ENCODE data around the gene DDT. TPM values are rescaled to one million over a fixed set of nuclear protein-coding genes. Genes with fewer than 3 reads are reported as not detected.
"Not testable (repeated sequence)": the region's sequence is repeated elsewhere in the genome, so short reads cannot be mapped to it uniquely, and the experiment has no call there.

DDT gene
- total RNA-seq, 1 donor from 2014 or later = 184 TPM

GRCh38 chr22:23952794-23953405, 21.3 kb downstream of the DDT start:
- DNase-seq (ENCODE audit: low read depth, low spot score) = not testable (repeated sequence)

DNA sequence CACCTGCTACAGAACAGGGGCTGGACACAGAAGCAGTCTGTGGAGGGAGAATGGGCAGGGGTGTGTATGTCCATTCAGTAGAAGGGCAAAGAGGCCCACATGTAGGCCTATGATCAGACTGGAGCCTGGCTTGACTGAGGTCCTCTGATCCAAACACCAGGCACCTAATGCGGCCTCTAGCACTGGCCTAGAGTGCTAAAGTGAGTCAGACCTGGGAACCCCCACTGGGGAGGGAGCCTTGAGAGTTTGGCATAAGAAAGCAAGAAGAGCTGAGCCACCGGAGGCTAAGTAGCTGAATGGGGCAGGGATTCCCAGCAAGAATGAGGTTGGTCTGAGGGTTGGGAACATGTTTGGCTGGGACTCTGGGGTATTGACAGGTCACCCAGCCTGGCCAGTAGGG, 22.9 kb downstream of the DDT start:
- DNase-seq (ENCODE audit: low read depth, low spot score) = not testable (repeated sequence)

GRCh38 chr22:23949764-23950163, 24.5 kb downstream of the DDT start:
- not testable (repeated sequence) for DNase-seq (ENCODE audit: low read depth, low spot score)

DNA sequence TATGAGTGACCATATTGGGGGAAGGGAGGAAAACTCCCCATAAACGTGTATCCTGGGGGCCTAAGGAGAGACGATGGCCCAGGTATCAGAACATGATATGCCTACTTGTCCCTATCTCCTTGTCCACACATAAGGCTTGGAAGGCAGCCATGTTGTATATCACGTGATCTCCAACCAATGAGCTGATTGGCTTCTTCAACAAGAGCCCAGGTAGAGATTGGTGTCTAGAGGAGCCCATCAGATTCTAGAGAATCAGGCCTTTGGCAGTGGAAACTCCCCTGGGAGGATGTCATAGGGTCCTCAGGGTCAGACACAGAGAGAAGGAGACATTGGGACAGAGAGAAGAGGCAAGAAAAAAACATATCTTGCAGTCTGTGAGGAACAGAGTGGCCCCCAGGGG, 26.9 kb downstream of the DDT start:
- DNase-seq (ENCODE audit: low read depth, low spot score) = not testable (repeated sequence)

- not testable (repeated sequence) for DNase-seq (ENCODE audit: low read depth, low spot score)
Measured at GRCh38 chr22:23940166-23940565, 34.1 kb downstream of the DDT start.

- DNase-seq (ENCODE audit: low read depth, low spot score) = no peak
Measured at GRCh38 chr22:23939017-23939357, 35.3 kb downstream of the DDT start.

GRCh38 chr22:23938328-23939016, 35.8 kb downstream of the DDT start:
- peak; percentile 33 for DNase-seq (ENCODE audit: low read depth, low spot score)

- DNase-seq (ENCODE audit: low read depth, low spot score) = no peak
Measured at GRCh38 chr22:23926561-23926960, 47.7 kb downstream of the DDT start.

DNA sequence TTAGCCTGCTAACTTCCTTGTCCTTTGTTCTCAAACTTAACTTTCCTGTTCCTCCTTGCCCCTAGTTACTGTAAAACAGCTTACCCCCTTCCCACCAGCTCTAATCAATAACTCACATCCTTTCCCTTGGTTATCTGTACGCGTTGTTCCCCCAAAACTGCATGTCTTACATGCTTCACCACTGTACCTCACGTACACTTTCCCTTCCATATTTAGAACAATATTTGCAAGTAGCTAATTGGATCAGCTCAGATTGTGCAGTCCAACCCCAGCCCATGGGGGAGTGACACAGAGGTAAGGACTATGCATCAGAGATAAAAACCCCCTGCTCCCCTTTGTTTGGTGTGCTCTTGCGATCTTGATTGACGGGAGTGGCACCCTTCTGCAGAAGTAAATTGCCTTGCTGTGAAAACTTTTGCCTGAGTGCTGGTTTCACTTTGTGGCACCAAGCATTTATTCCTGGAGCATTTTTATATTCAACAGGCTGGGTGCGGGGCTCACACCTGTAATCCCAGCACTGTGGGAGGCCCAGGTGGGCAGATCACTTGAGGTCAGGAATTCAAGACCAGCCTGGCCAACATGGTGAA, 49.1 kb downstream of the DDT start:
- no peak for DNase-seq (ENCODE audit: low read depth, low spot score)

DNA sequence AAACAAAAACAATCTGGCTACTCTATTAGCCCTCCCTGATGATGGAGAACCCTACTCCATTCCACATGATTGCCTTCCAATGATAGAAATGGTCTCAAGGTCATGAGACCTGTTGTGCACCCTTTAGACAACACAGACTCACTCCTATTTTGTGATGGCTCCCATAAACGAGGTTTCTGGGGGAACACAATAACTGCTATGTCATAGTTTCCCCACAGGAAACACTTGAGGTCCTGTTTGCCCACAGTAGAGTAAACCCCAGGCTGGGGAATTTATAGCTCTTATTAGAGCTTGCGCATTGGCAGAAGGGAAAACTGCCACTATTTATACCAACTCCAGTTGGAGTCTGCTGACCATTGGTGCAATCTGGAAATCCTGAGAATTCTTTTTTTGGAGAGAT, 51.3 kb downstream of the DDT start:
- no peak for DNase-seq (ENCODE audit: low read depth, low spot score)

- DNase-seq (ENCODE audit: low read depth, low spot score) = not testable (repeated sequence)
Measured at GRCh38 chr22:23921586-23922201, 52.5 kb downstream of the DDT start.

Other genes with a start within 250 kb of the DDT start
- 2.6 TPM in 2 replicates for gene ZNF70, start 223.3 kb downstream of the DDT start, total RNA-seq
- not detected in 2 replicates for gene VPREB3, start 220.0 kb downstream of the DDT start, total RNA-seq
- 0.42 and 1.4 TPM in 2 replicates for gene C22orf15, start 211.5 kb downstream of the DDT start, total RNA-seq
- gene CHCHD10, start 206.5 kb downstream of the DDT start, total RNA-seq = 11.3 and 12.2 TPM in 2 replicates
- 4.5 and 9.9 TPM in 2 replicates for gene MMP11, start 201.6 kb downstream of the DDT start, total RNA-seq
- gene SMARCB1, start 187.5 kb downstream of the DDT start, total RNA-seq = 35.2 and 38.0 TPM in 2 replicates
- 0.26 and 1.5 TPM in 2 replicates for gene DERL3, start 135.4 kb downstream of the DDT start, total RNA-seq
- 5.6 and 8.0 TPM in 2 replicates for gene SLC2A11, start 116.6 kb downstream of the DDT start, total RNA-seq
- 204 and 418 TPM in 2 replicates for gene MIF, start 80.1 kb downstream of the DDT start, total RNA-seq
- 4.2 and 4.8 TPM in 2 replicates for gene GSTT2B, start 13.2 kb downstream of the DDT start, total RNA-seq
- 0.99 and 1.7 TPM in 2 replicates for gene DDTL, start 7.6 kb downstream of the DDT start, total RNA-seq
- 0.35 and 1.5 TPM in 2 replicates for gene GSTT2, start 5.7 kb upstream of the DDT start, total RNA-seq
- not detected in 2 replicates for gene GSTT4, start 31.0 kb upstream of the DDT start, total RNA-seq
- 29.1 and 52.8 TPM in 2 replicates for gene CABIN1, start 36.9 kb upstream of the DDT start, total RNA-seq
- 0.07 and 0.18 TPM in 2 replicates for gene SUSD2, start 207.0 kb upstream of the DDT start, total RNA-seq